HepG2 (cell line): Measurements from ENCODE around the gene LINGO3. TPM values are rescaled to one million over a fixed set of nuclear protein-coding genes. Genes with fewer than 3 reads are reported as not detected.

Source experiments
- GABPB1 ChIP-seq: IDR thresholded peaks from 2 replicates; pipeline ENCODE4 v1.6.1; 2016; ENCODE audit warnings: mild to moderate bottlenecking, missing genetic modification reagents, moderate library complexity, missing compliant biosample characterization
- HOXA5 ChIP-seq: sonication (generic); formaldehyde crosslinking; IDR thresholded peaks from 2 replicates; pipeline ENCODE4 v1.4.0; 2020; ENCODE audit warnings: missing genetic modification reagents
- NFKB2 ChIP-seq: sonication (generic); formaldehyde crosslinking; IDR thresholded peaks from 2 replicates; pipeline ENCODE4 v1.4.0; 2020; ENCODE audit warnings: missing genetic modification reagents, borderline replicate concordance
- ZBTB14 ChIP-seq: sonication (generic); formaldehyde crosslinking; IDR thresholded peaks from 2 replicates; pipeline ENCODE4 v1.4.0; 2020; ENCODE audit warnings: missing genetic modification reagents
- ZEB1 ChIP-seq: IDR thresholded peaks from 2 replicates; pipeline ENCODE4 v1.6.1; 2012; ENCODE audit warnings: mild to moderate bottlenecking, low read depth, inconsistent platforms; ENCODE audit not compliant: insufficient replicate concordance
- ZFP36 ChIP-seq: fragments of 150-350 bp; IDR thresholded peaks from 2 replicates; pipeline ENCODE4 v1.6.1; 2018; ENCODE audit warnings: borderline replicate concordance, low read length, low read depth; ENCODE audit not compliant: partially characterized antibody
- ZNF17 ChIP-seq: sonication (generic); formaldehyde crosslinking; IDR thresholded peaks from 2 replicates; pipeline ENCODE4 v1.5.0; 2020; ENCODE audit warnings: mild to moderate bottlenecking, missing genetic modification reagents
- ZNF331 ChIP-seq: sonication (generic); formaldehyde crosslinking; IDR thresholded peaks from 2 replicates; pipeline ENCODE4 v1.4.0; 2020; ENCODE audit warnings: missing genetic modification reagents
- ZNF619 ChIP-seq: sonication (generic); formaldehyde crosslinking; IDR thresholded peaks from 2 replicates; pipeline ENCODE4 v1.4.0; 2020; ENCODE audit warnings: mild to moderate bottlenecking, missing genetic modification reagents
- ZNF646 ChIP-seq: sonication (generic); formaldehyde crosslinking; IDR thresholded peaks from 2 replicates; pipeline ENCODE4 v1.9.0; 2021; ENCODE audit warnings: mild to moderate bottlenecking, missing genetic modification reagents
- polyA plus RNA-seq, 8 experiments: library from polyadenylated mRNA; depleted of rRNA in 3 of 8; stranded (reverse) in 7 of 8; unstranded in 1 of 8; fragments of >200 nt; fragmentation: Illumina TruSeq in 4 of 8; extraction: Trizol in 4 of 8; gene quantifications; 2 replicates each; pipeline versions ENCODE4 v1.2.1 to v1.2.3, GENCODE V29; 2011 to 2016; ENCODE audit warnings: low read depth in 4 of 8, missing spikeins in 1 of 8, mixed read lengths in 1 of 8; ENCODE audit not compliant: insufficient read depth in 1 of 8
- total RNA-seq, 5 experiments: library from RNA; depleted of rRNA; stranded (reverse); fragments of >200 nt; fragmentation: Illumina TruSeq; extraction: Trizol; gene quantifications; 2 replicates each; pipeline ENCODE4 v1.2.3, GENCODE V29; 2016; ENCODE audit warnings: low read depth in 1 of 5
- TF ChIP-seq, protein P1 (sequence below): sonication (generic); formaldehyde crosslinking; IDR thresholded peaks from 2 replicates; pipeline ENCODE4 v1.4.0; 2020; ENCODE audit warnings: mild to moderate bottlenecking, missing genetic modification reagents
- TF ChIP-seq, protein P2 (sequence below): sonication (generic); formaldehyde crosslinking; IDR thresholded peaks from 2 replicates; pipeline ENCODE4 v1.8.0; 2022; ENCODE audit warnings: low read depth, missing genetic modification reagents
- TF ChIP-seq, protein P3 (sequence below): sonication (generic); formaldehyde crosslinking; IDR thresholded peaks from 2 replicates; pipeline ENCODE4 v1.5.0; 2020; ENCODE audit warnings: mild to moderate bottlenecking, missing genetic modification reagents

The LINGO3 gene
- total and polyA plus RNA-seq, 2 of the 13 experiments (the other 11 are each of a cell fraction or from before 2014, with no cell fraction given), result not detected

DNA sequence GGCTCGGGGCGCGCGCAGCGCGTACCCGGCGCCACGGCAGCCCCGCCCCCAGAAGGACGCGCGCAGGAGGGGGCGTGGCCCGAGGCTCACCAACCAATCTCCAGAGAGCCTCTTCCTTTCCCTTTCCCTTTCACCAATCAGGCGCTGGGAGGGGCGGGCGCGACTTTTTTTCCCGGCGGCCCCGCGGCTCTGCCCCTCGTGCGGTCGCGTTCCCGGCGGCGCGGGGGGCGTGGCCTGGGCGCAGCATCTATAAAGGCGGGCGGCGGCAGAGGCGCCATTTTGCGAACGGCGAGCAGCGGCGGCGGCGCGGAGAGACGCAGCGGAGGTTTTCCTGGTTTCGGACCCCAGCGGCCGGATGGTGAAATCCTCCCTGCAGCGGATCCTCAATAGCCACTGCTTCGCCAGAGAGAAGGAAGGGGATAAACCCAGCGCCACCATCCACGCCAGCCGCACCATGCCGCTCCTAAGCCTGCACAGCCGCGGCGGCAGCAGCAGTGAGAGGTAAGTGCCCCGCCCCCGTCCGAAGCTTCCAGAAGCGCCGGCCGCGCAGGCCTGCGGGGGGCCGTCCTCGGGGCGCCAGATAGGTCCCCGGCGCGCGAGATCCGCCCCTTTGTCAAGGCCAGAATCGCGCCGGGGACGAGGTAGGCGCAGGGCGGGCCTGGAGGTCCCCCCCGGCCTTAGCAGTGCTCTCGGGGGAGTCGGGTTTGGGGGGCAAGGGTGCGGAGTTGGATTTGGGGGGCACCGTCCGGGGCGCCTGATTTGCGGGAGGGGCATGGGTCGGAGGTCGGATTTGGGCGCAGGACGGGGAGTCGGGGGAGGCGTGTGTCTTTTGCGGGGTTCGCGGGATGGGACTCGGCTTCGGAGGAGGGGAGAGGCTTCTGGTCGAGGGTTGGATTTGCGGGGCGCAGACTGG lies 38.5 kb downstream of the LINGO3 start (continued):
- TF ChIP-seq GABPB1, result peak; percentile 82
- TF ChIP-seq, protein P1, sequence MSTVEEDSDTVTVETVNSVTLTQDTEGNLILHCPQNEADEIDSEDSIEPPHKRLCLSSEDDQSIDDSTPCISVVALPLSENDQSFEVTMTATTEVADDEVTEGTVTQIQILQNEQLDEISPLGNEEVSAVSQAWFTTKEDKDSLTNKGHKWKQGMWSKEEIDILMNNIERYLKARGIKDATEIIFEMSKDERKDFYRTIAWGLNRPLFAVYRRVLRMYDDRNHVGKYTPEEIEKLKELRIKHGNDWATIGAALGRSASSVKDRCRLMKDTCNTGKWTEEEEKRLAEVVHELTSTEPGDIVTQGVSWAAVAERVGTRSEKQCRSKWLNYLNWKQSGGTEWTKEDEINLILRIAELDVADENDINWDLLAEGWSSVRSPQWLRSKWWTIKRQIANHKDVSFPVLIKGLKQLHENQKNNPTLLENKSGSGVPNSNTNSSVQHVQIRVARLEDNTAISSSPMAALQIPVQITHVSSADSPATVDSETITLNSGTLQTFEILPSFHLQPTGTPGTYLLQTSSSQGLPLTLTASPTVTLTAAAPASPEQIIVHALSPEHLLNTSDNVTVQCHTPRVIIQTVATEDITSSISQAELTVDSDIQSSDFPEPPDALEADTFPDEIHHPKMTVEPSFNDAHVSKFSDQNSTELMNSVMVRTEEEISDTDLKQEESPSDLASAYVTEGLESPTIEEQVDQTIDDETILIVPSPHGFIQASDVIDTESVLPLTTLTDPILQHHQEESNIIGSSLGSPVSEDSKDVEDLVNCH, result no peak
- TF ChIP-seq NFKB2, result peak; percentile 72; the same call in 1 of the 2 replicates
- TF ChIP-seq ZNF17 (CRISPR knock-in tag), result 0 out of 2 replicates have a peak, but pooled peaks have one; percentile 63
- TF ChIP-seq ZBTB14 (CRISPR knock-in tag), result peak; percentile 99
- peak; percentile 51 for TF ChIP-seq ZEB1
- TF ChIP-seq HOXA5, result peak; percentile 80; the same call in 1 of the 2 replicates
- TF ChIP-seq, protein P2, sequence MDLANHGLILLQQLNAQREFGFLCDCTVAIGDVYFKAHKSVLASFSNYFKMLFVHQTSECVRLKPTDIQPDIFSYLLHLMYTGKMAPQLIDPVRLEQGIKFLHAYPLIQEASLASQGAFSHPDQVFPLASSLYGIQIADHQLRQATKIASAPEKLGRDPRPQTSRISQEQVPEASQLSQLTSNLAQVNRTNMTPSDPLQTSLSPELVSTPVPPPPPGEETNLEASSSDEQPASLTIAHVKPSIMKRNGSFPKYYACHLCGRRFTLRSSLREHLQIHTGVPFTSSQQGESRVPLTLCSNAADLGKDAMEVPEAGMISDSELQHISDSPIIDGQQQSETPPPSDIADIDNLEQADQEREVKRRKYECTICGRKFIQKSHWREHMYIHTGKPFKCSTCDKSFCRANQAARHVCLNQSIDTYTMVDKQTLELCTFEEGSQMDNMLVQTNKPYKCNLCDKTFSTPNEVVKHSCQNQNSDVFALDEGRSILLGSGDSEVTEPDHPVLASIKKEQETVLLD, result 0 out of 2 replicates have a peak, but pooled peaks have one; percentile 35
- no peak for TF ChIP-seq ZNF646 (CRISPR knock-in tag)
- TF ChIP-seq ZNF619 (CRISPR knock-in tag), result peak; percentile 24; the same call in 1 of the 2 replicates
- peak; percentile 56; the same call in 1 of the 2 replicates for TF ChIP-seq ZNF331 (CRISPR knock-in tag)
- TF ChIP-seq ZFP36, result no peak
- TF ChIP-seq, protein P3, sequence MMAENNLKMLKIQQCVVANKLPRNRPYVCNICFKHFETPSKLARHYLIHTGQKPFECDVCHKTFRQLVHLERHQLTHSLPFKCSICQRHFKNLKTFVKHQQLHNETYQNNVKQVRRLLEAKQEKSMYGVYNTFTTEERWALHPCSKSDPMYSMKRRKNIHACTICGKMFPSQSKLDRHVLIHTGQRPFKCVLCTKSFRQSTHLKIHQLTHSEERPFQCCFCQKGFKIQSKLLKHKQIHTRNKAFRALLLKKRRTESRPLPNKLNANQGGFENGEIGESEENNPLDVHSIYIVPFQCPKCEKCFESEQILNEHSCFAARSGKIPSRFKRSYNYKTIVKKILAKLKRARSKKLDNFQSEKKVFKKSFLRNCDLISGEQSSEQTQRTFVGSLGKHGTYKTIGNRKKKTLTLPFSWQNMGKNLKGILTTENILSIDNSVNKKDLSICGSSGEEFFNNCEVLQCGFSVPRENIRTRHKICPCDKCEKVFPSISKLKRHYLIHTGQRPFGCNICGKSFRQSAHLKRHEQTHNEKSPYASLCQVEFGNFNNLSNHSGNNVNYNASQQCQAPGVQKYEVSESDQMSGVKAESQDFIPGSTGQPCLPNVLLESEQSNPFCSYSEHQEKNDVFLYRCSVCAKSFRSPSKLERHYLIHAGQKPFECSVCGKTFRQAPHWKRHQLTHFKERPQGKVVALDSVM (CRISPR knock-in tag), result peak; percentile 63; the same call in 1 of the 2 replicates
